AG09319 (cell line): ENCODE measurements around the gene SIN3B.
A peak's percentile ranks its signal among the peaks of the same experiment; 100 is the strongest.

Source experiments
- DNase-seq: peaks from one replicate; pipeline ENCODE4 v3.0.0-alpha.2; 2010; ENCODE audit warnings: low read depth; ENCODE audit errors: extremely low read depth
- CTCF ChIP-seq: IDR thresholded peaks from 2 replicates; pipeline ENCODE4 v1.5.1; 2011; ENCODE audit warnings: low read depth, mild to moderate bottlenecking, inconsistent platforms, low read length, moderate library complexity

Gene SIN3B

DNA sequence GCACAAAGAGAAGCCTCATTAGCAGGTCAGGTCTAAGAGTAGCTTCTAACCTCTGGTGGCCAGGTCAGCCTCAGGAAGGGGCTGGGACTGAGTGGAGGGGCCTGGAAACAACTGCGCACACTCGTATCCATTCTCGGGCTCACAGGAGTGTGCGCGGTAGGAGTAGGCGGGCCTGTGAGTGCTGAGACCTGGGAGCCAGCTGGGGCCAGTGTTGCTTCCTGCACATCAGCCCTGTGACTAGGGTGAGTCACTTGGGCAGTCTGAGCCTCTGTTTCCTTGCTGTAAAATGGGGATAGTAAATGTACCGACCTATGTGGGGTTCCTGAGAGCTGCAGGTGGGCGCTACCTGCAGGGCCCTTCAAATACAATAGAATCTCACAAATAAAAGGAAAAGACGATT lies 26.9 kb downstream of the SIN3B start:
- DNase-seq, result no peak
- no peak for TF ChIP-seq CTCF

- DNase-seq, result no peak
- no peak for TF ChIP-seq CTCF
Observed at GRCh38 chr19:16859626-16860025, 30.4 kb downstream of the SIN3B start.

DNA sequence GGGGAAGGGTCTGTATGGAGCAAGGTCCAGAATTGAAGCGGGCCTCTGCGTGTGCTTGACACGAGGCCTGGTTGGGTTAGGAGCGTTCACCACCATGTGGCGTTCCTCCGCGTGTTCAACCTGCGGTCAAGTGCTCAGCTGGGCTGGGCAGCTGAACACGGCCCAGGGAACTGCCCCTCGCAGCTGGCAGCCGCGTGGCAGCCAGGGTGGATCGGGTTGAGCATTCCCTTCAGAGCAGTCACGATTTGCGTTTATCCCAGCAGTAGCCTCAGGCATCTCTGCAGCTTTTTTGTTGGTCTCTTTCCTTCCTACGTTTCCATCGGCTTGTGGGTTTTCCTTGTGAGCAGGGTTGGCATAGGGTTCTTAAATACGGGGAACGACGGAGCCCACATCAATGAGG lies 30.9 kb downstream of the SIN3B start:
- TF ChIP-seq CTCF, result no peak
- peak; percentile 11 for DNase-seq

DNA sequence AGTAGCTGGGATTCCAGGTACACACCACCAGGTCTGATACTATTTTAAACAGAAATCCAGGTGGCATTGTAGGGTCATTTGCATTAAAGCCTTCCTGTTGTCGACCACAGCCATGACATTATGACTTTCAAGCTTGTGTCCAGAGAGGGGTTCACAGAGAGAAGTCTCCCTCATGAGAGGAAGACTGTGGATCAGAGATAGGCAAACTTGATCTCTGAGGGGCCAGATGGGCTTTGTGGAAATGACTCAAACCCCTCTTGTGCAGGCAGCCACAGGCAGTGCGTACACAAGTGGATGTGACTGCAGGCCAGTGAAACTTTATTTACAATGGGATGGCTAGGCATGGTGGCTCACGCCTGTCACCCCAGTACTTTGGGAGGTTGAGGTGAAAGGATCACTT lies 31.8 kb downstream of the SIN3B start:
- no peak for TF ChIP-seq CTCF
- DNase-seq, result no peak

DNA sequence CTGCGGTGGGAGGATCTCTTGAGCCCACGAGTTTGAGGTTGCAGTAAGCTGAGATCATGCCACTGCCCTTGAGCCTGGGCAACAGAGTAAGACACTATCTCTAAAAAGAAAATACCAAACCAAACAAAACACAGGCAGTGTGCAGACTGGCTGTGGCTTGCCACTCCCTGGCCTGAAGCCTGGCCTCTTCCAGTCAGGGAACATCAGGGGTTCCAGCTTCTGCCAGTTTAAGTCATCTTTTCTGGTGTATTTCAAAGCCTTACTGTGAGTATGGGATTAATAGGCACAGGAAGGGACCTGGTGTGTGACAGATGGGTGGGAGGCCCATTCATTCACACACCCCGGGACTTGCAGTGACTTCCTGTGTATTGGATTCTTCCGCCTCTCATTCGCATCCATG lies 32.6 kb downstream of the SIN3B start:
- DNase-seq, result no peak
- TF ChIP-seq CTCF, result no peak

DNA sequence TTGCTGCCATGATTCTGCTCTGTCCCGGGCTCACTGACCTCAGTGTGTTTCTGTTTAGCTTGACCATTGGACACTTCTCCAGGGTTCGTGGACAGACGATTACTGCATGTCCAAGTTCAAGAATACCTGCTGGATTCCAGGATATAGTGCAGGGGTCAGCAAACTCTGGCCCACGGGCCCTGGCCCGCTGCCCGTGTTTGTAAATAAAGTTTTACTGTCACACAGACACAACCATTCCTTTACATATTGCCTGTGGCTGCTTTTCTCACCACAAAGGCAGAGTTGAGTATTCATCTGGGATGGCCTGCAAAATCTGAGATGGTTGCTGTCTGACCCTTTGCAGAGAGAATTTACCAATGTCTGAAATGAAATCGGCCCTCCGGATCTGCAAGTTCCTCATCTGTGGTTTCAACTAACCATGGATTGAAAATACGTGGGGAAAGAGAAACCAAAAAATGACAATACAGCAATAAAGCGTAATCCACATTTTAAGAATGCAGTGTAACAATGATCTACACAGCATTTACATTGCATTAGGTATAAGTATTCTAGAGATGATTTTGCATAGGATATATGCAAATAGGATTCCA lies 33.7 kb downstream of the SIN3B start:
- DNase-seq, result no peak
- no peak for TF ChIP-seq CTCF

GRCh38 chr19:16867211-16867610 lies 38.0 kb downstream of the SIN3B start:
- no peak for DNase-seq
- no peak for TF ChIP-seq CTCF
